Thoracic aorta (tissue), 2 donors: Measurements from ENCODE around the gene ZNF609. TPM values are rescaled to one million over a fixed set of nuclear protein-coding genes. Genes with fewer than 3 reads are reported as not detected.

Source experiments
- ATAC-seq: fragments of 150-250 bp; one replicate; pipeline ENCODE4 v1.8.0; 2017; ENCODE audit warnings: low read depth; ENCODE audit not compliant: insufficient number of reproducible peaks, low FRiP score
- DNase-seq: peaks from one replicate; pipeline ENCODE4 v3.0.0-alpha.2; 2020; ENCODE audit warnings: low spot score
- H3K27ac ChIP-seq, 2 donors: fragments of 200-600 bp; sonication (generic); 1 replicate in 1 of 2; 2 replicates in 1 of 2; pipeline ENCODE4 v1.5.1; 2016; ENCODE audit warnings: mild to moderate bottlenecking in 2 of 2, moderate library complexity in 2 of 2
- H3K27me3 ChIP-seq: fragments of 200-600 bp; sonication (generic); replicated peaks from 2 replicates; pipeline ENCODE4 v1.6.0; 2016; ENCODE audit warnings: mild to moderate bottlenecking; ENCODE audit not compliant: insufficient read depth
- H3K36me3 ChIP-seq: fragments of 200-600 bp; sonication (generic); one replicate; pipeline ENCODE4 v1.5.1; 2016
- H3K4me1 ChIP-seq, 2 donors: fragments of 200-600 bp; sonication (generic); 1 replicate in 1 of 2; 2 replicates in 1 of 2; pipeline versions ENCODE4 v1.5.1 to v1.6.0; 2016; ENCODE audit warnings: low read depth in 2 of 2, mild to moderate bottlenecking in 1 of 2; ENCODE audit not compliant: control insufficient read depth in 1 of 2
- H3K4me3 ChIP-seq: fragments of 200-600 bp; sonication (generic); 2 replicates; pipeline ENCODE4 v1.5.1; 2016; ENCODE audit warnings: mild to moderate bottlenecking
- H3K9me3 ChIP-seq: fragments of 200-600 bp; sonication (generic); 2 replicates; pipeline ENCODE4 v1.5.1; 2016
- CTCF ChIP-seq: fragments of 200-600 bp; sonication (generic); IDR thresholded peaks from one replicate; pipeline ENCODE4 v1.5.1; 2019; ENCODE audit warnings: antibody characterized with exemption
- total RNA-seq, 2 donors: library from RNA; depleted of rRNA; stranded (reverse); fragments of >200 nt; gene quantifications; one replicate each; pipeline versions ENCODE4 v1.1.0 to v1.2.3, GENCODE V29; 2016

Gene ZNF609
- total RNA-seq, 2 donors from 2014 or later, result 25.2 to 38.8 TPM

GRCh38 chr15:64441852-64442251 is 18.5 kb upstream of the ZNF609 start:
- H3K27ac ChIP-seq, result no peak overlapping the region

GRCh38 chr15:64443016-64443415 is 17.4 kb upstream of the ZNF609 start:
- Histone ChIP-seq H3K9me3 (no peaks in the 10 kb centered on the region), H3K27ac (peak overlapping the region; percentile 32 to 60), H3K27me3 (no peaks in the 10 kb centered on the region), H3K4me3 (no peak overlapping the region), H3K4me1 (peaks cover 9 to 17% of the 10 kb centered on the region in 2 donors), H3K36me3 (peaks cover 13% of the 10 kb centered on the region)
- ATAC-seq (no peak), DNase-seq (no peak)
- no peak for TF ChIP-seq CTCF

More at GRCh38 chr15:64441852-64442251, 18.5 kb upstream of the ZNF609 start:
- H3K4me3 ChIP-seq, result no peak overlapping the region
- TF ChIP-seq CTCF, result no peak
- no peaks in the 10 kb centered on the region for H3K9me3 ChIP-seq
- ATAC-seq (no peak), DNase-seq (no peak)
- peaks cover 10% of the 10 kb centered on the region for H3K36me3 ChIP-seq
- peaks cover 9 to 17% of the 10 kb centered on the region in 2 donors for H3K4me1 ChIP-seq
- H3K27me3 ChIP-seq, result no peaks in the 10 kb centered on the region

- no peak for DNase-seq
- Histone ChIP-seq H3K4me1 (peaks cover 9 to 17% of the 10 kb centered on the region in 2 donors), H3K27ac (peak overlapping the region; percentile 32 to 60), H3K4me3 (no peak overlapping the region), H3K27me3 (no peaks in the 10 kb centered on the region), H3K9me3 (no peaks in the 10 kb centered on the region), H3K36me3 (peaks cover 20% of the 10 kb centered on the region)
- ATAC-seq, result no peak
- TF ChIP-seq CTCF, result no peak
These were observed 16.4 kb upstream of the ZNF609 start for GRCh38 chr15:64443747-64444621.

GRCh38 chr15:64444836-64445235 is 15.5 kb upstream of the ZNF609 start:
- no peak for TF ChIP-seq CTCF
- Histone ChIP-seq H3K27me3 (no peaks in the 10 kb centered on the region), H3K4me3 (no peak overlapping the region), H3K9me3 (no peaks in the 10 kb centered on the region), H3K27ac (peak overlapping the region in 1 of 2 donors; percentile 60), H3K36me3 (peaks cover 21% of the 10 kb centered on the region), H3K4me1 (peaks cover 9 to 17% of the 10 kb centered on the region in 2 donors)
- ATAC-seq (no peak), DNase-seq (no peak)

GRCh38 chr15:64447536-64448315 is 12.7 kb upstream of the ZNF609 start:
- Histone ChIP-seq H3K4me1 (peaks cover 9 to 17% of the 10 kb centered on the region in 2 donors), H3K9me3 (no peaks in the 10 kb centered on the region), H3K27ac (no peak overlapping the region), H3K36me3 (peaks cover 21% of the 10 kb centered on the region), H3K4me3 (no peak overlapping the region), H3K27me3 (no peaks in the 10 kb centered on the region)
- ATAC-seq (no peak), DNase-seq (no peak)
- no peak for TF ChIP-seq CTCF
